GM19099 (cell line): Measurements from ENCODE around the gene SFMBT2.

Experiments used
- POLR2A ChIP-seq: IDR thresholded peaks from 3 replicates; pipeline ENCODE4 v1.6.1; 2011; ENCODE audit warnings: low read depth; ENCODE audit not compliant: insufficient read length; ENCODE audit errors: extremely low read depth

The SFMBT2 gene

GRCh38 chr10:7288060-7288690 lies 122.7 kb downstream of the SFMBT2 start:
- no peak for TF ChIP-seq POLR2A

DNA sequence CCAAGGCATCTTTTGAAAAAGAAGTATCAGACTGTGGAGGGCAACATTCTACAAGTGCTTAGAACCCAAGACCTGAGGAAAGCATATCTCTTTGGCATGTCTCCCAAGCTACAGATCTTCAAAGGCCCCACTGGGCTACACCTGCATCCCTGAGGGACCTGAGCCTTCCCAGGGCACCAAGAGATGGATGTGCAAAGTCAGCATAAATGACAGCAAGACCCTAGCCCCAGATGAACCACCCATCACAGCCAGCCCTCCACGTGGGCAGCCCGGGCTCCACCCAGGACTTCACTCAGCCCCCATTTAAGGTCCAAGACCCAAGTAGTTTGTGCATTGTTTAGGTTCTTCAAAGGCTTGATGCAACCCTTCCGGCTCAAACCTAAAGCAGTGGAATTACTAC lies 123.5 kb downstream of the SFMBT2 start:
- no peak for TF ChIP-seq POLR2A

- TF ChIP-seq POLR2A, result no peak
Observed at GRCh38 chr10:7285522-7286322, 125.1 kb downstream of the SFMBT2 start.

GRCh38 chr10:7283246-7283645 lies 127.6 kb downstream of the SFMBT2 start:
- no peak for TF ChIP-seq POLR2A

GRCh38 chr10:7282457-7282856 lies 128.4 kb downstream of the SFMBT2 start:
- no peak for TF ChIP-seq POLR2A

GRCh38 chr10:7281429-7281828 lies 129.4 kb downstream of the SFMBT2 start:
- TF ChIP-seq POLR2A, result no peak

GRCh38 chr10:7279303-7279702 lies 131.5 kb downstream of the SFMBT2 start:
- no peak for TF ChIP-seq POLR2A

DNA sequence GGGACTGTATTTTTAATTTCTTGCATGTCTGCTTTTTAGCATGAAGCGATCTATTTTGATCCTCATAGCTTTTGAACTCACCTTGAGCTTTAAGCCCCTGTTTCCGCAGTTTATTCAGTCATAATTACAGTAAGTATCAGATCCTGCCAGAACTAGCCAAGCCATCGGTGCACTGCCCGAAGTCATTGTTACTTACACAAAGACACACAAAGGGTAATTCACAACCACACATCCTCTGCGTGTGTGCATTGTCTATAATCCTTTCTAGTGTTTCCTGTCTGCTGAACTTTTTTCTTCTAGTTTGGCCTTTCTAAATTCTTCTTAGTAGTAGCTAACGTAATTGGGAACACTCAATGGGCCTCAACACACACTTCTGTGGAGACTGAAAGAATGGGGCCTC lies 133.0 kb downstream of the SFMBT2 start:
- TF ChIP-seq POLR2A, result no peak

DNA sequence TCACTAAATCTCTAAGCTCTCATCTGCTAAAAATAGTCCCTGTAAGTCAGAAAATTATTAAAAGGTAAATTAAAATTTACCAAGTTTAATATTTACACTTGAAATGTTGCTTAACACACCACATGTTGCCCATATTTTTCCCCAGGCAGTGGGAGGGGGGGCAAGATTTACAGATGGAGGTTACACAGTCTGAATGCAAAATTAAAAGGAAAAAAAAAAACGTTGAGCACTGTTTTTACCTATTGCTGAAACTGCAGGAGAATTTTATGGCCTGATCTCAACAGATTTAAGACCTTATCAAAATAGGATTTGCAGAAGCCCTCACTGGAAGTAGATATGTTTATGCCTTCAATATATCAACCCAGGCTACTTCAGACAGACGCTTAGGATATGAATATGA lies 133.4 kb downstream of the SFMBT2 start:
- TF ChIP-seq POLR2A, result no peak

DNA sequence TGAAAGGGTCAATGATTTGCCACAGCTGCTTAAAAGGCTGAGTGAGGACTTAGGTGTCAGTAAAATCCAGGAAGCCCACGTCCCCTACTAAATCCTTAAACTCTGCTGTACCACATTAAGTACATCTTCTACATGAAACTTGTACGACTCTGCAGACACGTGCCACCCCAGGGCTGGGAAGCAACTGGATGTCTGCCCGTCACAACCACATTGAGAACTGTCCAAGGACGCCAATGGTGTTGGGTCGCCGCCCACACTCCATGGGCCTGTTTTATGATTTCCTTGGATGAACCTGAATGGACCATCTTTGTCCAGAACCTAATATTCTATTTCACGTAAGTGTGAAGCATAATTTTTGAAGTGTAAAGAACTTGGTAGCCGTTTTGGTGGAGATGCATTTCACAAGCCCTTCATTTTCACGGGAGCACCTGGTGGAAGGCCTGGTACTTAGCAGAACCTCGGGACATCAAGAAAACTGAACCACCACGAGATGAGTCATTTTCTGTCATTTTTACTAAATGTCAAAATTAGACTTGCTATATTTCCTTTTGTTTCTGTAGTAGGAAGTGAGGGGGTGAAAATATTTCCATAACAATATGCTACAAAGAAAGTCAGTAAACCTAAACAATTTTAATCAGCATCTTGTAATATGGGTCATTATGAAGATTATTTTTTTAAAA lies 134.9 kb downstream of the SFMBT2 start:
- no peak for TF ChIP-seq POLR2A

GRCh38 chr10:7274293-7274692 lies 136.5 kb downstream of the SFMBT2 start:
- TF ChIP-seq POLR2A, result no peak

DNA sequence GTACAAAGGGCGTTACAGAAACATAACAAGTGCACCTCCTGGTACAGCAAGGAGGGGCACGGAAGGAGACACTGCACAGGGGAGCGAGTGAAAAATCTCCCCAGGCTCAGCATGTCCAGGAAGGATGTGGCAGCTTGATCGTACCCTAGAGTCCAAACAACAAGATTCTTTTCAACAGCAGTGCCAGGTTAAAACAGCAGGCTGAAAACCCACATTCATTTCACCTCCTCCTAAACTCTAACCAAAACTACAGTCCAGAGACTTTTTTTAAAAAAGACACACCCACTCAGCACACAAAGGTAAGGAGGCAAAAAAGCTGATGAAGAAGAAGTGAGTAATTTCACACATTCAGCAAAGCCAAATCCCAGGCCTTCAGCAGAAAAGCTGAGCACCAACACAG lies 138.8 kb downstream of the SFMBT2 start:
- no peak for TF ChIP-seq POLR2A

GRCh38 chr10:7269988-7270387 lies 140.8 kb downstream of the SFMBT2 start:
- no peak for TF ChIP-seq POLR2A

- TF ChIP-seq POLR2A, result no peak
Observed at GRCh38 chr10:7267142-7267541, 143.7 kb downstream of the SFMBT2 start.

GRCh38 chr10:7265396-7266123 lies 145.3 kb downstream of the SFMBT2 start:
- no peak for TF ChIP-seq POLR2A
